H1 (cell line): ENCODE measurements around the gene MMP11.

Experiments
- JUND ChIP-seq: IDR thresholded peaks from 2 replicates; pipeline ENCODE4 v1.6.1; 2011; ENCODE audit warnings: mild to moderate bottlenecking, improper control_type of control experiment, low read length
- MAFK ChIP-seq: IDR thresholded peaks from 2 replicates; pipeline ENCODE4 v1.6.1; 2012; ENCODE audit warnings: low read depth, mild to moderate bottlenecking, improper control_type of control experiment, low read length
- SIN3A ChIP-seq, 2 experiments: IDR thresholded peaks in 1 of 2; conservative IDR thresholded peaks in 1 of 2; 2 replicates each; pipeline ENCODE4 v1.6.1; 2011 to 2012; ENCODE audit warnings: low read length in 2 of 2, improper control_type of control experiment in 1 of 2, low read depth in 1 of 2, mild to moderate bottlenecking in 1 of 2
- TEAD4 ChIP-seq: IDR thresholded peaks from 2 replicates; pipeline ENCODE4 v1.6.1; 2012; ENCODE audit warnings: low read depth, low read length, inconsistent platforms, mixed read lengths
- TF ChIP-seq, protein P1 (sequence below), 3 experiments: IDR thresholded peaks; 1 replicate in 2 of 3; 2 replicates in 1 of 3; pipeline versions ENCODE4 v1.5.1 to v1.6.1; 2011; ENCODE audit warnings: low read length in 3 of 3, mild to moderate bottlenecking in 3 of 3, inconsistent platforms in 2 of 3, low read depth in 1 of 3, moderate library complexity in 1 of 3; ENCODE audit not compliant: insufficient read depth in 1 of 3; ENCODE audit errors: control extremely low read depth in 1 of 3

DNA sequence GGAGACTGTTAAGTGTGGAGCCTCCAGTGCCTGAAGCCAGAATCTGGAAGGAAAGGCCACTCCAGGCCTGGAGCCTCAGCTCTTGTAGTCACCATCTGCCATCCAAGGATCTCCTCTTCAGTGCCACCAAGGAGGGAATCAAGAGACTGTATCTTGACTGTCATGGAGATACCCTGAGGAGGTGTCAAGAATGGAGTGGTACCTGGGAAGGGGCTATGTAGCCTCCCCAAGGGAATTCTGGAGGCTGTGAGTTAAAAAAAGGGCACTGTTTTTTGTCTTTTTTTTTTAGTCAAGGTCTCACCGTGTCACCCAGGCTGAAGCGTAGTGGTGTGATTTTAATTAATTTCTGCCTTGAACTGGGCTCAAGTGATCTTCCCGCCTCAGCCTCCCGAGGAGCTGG is 13.1 kb upstream of the MMP11 start:
- no peak for TF ChIP-seq SIN3A (conservative IDR thresholded peaks at IDR 0.05 in 1 of 2, IDR thresholded peaks at IDR 0.05 in 1 of 2; ENCODE audit: low read depth in 1 of 2, low read length in 2 of 2)
- TF ChIP-seq JUND: no peak
- TF ChIP-seq, protein P1, sequence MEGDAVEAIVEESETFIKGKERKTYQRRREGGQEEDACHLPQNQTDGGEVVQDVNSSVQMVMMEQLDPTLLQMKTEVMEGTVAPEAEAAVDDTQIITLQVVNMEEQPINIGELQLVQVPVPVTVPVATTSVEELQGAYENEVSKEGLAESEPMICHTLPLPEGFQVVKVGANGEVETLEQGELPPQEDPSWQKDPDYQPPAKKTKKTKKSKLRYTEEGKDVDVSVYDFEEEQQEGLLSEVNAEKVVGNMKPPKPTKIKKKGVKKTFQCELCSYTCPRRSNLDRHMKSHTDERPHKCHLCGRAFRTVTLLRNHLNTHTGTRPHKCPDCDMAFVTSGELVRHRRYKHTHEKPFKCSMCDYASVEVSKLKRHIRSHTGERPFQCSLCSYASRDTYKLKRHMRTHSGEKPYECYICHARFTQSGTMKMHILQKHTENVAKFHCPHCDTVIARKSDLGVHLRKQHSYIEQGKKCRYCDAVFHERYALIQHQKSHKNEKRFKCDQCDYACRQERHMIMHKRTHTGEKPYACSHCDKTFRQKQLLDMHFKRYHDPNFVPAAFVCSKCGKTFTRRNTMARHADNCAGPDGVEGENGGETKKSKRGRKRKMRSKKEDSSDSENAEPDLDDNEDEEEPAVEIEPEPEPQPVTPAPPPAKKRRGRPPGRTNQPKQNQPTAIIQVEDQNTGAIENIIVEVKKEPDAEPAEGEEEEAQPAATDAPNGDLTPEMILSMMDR (IDR thresholded peaks at IDR 0.05; ENCODE audit: control extremely low read depth in 1 of 3, insufficient read depth in 1 of 3, low read depth in 1 of 3, low read length in 3 of 3): no peak
- TF ChIP-seq MAFK: no peak
- no peak for TF ChIP-seq TEAD4
